Subcutaneous adipose tissue (tissue), 4 donors: Measurements from ENCODE around the gene KBTBD2. TPM values are rescaled to one million over a fixed set of nuclear protein-coding genes. Genes with fewer than 3 reads are reported as not detected.

ENCODE experiments used
- total RNA-seq, 4 donors: library from RNA; depleted of rRNA; stranded (reverse); fragments of >200 nt; gene quantifications; one replicate each; pipeline ENCODE4 v1.1.0, GENCODE V29; 2016
- TF ChIP-seq, protein P1 (sequence below): fragments of 450-650 bp; IDR thresholded peaks from one replicate; pipeline ENCODE4 v1.5.1; 2016; ENCODE audit warnings: low read depth, mild to moderate bottlenecking, control low read depth, antibody characterized with exemption, moderate library complexity

The KBTBD2 gene
- 10 to 100 TPM; 38.0 to 64.3 (median 40.9) TPM for total RNA-seq

DNA sequence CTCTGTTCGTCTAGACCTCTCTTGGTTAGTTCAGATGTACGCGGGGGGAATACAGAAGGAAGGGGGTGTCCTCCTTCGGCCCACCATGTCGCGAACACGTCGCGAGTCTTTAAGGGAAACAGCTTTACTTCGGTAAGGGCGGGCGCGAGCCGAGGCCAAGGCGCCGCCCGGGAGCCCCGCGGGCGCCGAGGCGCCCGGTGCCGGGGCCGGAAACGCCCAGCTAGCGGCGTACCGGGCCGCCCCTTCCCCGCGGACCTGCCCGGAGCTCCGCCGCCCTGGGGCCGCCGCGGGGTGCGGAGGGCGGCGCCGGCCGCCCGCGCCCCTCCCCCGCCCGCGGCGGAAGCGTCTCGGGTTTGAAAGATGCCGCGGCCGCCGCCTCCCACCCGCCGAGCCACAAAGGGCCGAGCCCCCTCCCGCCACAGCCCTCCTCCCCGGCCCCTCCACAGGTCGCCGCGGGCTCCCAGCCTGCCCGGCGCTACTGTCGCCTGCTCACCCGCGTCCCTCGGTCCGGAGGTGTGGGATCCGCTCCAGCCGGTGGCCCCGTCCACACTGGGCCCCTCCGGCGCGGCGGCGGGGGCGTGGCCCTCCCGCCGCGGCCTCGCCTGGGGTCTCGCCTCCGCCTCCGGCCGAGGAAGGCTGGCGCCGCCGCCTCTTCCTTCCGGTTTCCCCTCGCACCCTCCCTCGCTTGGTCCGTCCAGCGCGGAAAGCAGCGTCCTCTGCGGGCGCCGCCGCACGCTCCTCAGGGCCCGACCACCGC, at the start of gene KBTBD2:
Gene KBTBD2 (minus strand): TSS at position 718 of the 757 bp plus-strand sequence. CDS start 12,156 bp downstream, outside the sequence.
- TF ChIP-seq, protein P1, sequence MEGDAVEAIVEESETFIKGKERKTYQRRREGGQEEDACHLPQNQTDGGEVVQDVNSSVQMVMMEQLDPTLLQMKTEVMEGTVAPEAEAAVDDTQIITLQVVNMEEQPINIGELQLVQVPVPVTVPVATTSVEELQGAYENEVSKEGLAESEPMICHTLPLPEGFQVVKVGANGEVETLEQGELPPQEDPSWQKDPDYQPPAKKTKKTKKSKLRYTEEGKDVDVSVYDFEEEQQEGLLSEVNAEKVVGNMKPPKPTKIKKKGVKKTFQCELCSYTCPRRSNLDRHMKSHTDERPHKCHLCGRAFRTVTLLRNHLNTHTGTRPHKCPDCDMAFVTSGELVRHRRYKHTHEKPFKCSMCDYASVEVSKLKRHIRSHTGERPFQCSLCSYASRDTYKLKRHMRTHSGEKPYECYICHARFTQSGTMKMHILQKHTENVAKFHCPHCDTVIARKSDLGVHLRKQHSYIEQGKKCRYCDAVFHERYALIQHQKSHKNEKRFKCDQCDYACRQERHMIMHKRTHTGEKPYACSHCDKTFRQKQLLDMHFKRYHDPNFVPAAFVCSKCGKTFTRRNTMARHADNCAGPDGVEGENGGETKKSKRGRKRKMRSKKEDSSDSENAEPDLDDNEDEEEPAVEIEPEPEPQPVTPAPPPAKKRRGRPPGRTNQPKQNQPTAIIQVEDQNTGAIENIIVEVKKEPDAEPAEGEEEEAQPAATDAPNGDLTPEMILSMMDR: no peak

DNA sequence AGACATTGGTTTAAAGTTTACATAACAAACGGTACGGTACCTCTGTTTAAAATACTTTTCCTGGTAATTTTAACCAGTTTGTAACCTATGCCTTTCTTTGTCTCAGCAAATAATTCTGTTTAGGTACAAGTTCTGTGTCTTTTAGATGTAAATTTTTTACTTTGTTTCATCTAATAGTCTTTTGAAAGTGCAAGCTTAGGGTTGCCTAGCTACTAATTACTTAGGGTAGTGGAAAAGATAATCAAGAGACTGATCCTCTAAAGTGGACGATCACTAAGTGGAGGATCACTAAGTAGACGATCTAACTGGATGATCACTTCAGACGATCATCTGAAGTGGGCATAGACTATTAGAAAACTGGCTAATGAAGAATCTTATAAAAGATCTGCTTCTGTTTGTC, 49.6 kb upstream of the KBTBD2 start:
- TF ChIP-seq, protein P1: no peak

DNA sequence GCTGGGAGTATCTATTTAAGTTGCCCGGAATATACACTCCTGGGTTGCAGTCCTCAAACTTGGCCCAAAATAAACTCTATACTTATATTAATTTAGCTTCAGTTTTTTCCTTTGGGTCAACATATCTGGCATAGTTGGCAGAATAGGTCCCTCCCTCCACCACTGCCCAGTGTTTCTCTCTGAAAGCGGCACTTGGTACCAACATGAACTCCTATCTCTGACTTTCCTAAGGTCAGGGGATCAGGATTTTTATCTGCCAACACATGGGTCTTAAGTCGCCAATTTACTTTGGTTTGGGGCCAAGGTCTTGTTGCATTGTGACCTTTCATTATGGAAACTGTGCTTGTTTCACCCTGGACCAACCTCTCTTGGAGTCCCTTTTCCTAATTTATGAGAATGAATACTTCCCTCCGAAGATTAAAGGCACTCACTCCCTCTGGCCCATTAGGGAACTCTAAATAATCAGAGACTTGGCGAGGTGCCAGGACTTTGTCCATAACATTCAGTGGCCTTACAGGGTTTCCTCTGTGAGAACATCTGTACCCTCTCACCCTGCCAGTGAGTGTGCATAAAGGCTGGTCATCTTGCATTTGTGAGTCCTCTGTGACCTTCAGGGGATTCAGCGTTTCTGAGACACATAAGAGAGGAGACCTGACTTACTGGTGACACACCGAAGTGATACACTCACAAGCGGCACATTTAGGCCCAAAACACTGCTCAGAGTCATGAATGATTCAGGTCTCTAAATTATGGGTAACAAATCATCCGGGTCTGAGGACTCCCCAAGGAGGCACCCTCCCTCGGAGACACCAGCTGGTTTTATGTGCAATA, 46.0 kb upstream of the KBTBD2 start:
- TF ChIP-seq, protein P1: no peak

DNA sequence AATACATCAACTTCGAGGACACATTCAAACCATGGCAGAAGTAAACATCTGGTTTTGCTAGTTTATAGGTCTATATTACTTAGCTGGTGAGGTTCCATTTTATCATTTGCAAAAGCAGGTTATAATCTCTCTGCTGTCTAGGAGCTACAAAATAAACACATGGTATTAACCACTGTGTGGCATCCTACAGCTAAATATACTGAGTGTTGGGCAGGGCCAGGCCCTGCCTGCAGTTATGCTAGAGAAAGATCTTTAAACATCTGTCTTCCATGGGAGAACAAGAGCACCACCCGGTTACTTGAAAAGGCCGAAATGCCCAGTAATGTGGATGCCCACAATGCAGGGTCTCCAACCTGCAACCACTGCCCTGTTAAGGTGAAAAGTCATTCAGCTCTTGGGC, 45.1 kb upstream of the KBTBD2 start:
- TF ChIP-seq, protein P1: no peak

DNA sequence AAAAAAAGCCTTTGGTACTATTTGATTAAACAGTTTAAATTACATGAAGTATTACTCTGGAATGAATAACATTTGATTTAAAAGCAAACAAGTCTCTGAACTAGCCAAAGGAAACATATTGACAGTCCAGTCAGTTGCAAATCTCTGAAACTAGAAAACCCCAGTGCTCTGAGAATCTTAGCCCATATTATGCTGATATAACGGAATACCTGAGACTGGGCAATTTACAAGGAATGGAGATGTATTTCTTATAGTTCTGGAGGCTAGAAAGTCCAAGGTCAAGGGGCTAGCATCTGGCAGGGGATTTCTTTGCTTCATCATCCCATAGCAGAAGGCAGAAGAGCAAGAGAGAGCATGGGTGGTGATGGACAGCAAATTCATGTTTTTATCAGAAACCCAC, 44.0 kb upstream of the KBTBD2 start:
- TF ChIP-seq, protein P1: no peak

DNA sequence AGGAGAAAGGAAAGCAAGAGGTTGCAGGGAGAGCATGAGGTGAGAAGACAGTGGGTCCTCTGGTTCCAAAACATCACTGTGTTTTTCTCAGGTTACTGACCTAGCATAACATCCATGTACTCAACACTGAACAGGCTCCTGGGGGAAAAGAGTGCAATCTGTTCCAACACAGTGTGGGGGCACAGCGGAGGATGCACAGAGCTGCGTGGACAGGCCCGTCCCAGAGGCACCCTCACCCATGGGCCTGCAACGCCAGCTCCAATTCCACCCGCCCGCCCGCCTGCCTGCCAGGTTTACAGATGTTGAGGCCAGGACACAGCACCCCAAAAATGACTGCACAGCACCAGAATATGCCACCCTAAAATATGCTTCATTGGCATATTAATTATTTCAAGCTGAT, 38.8 kb upstream of the KBTBD2 start:
- TF ChIP-seq, protein P1: no peak

DNA sequence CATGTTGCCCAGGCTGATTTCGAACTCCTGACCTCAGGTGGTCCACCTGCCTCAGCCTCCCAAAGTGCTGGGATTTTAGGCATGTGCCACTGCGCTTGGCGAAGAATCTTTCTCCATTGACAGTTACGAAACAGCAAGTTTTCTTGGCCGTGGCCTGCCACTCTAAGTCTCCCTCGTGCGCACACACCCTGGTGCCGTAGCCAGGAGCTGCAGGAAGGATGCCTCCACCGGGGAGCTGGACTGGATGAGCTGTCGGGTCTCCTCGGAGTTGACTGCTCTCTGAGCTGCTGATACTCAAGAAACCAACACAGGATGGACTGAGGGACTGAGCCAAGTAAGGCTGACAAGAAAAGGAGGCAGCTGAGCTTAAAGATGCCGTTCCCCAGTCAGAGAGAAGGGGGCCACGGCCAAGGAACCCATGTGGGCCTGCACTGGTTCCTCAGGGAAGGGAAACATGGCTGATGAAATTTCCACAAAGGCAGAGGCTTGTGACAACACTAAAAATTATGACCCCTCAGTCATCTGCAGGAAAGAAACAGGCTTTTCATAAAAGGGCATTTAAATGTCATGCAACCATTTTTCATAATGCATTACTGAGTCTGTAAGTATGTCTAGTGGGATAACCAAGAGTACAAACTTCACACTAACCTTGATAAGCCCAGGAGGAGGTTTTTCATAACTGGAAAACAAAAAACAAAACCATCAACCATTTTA, 38.0 kb upstream of the KBTBD2 start:
- TF ChIP-seq, protein P1: no peak
